Uterus (tissue), 4 donors: ENCODE data around the gene PPRC1. TPM values are rescaled to one million over a fixed set of nuclear protein-coding genes. Genes with fewer than 3 reads are reported as not detected.

Source experiments
- DNase-seq, 2 donors: peaks; one replicate each; pipeline ENCODE4 v3.0.0-alpha.2; 2019 to 2020
- H3K27ac ChIP-seq, 2 donors: fragments of 200-600 bp; sonication (generic); 1 replicate in 1 of 2; 2 replicates in 1 of 2; pipeline ENCODE4 v1.5.1; 2016 to 2018
- H3K27me3 ChIP-seq, 2 donors: fragments of 200-600 bp; sonication (generic); one replicate each; pipeline ENCODE4 v1.5.1; 2018 to 2019; ENCODE audit warnings: control low read depth in 1 of 2
- H3K36me3 ChIP-seq, 2 donors: fragments of 200-600 bp; sonication (generic); one replicate each; pipeline ENCODE4 v1.5.1; 2019; ENCODE audit warnings: control low read depth in 1 of 2
- H3K4me1 ChIP-seq, 2 donors: fragments of 200-600 bp; sonication (generic); one replicate each; pipeline ENCODE4 v1.5.1; 2018 to 2019; ENCODE audit warnings: control low read depth in 1 of 2
- H3K4me3 ChIP-seq, 2 donors: fragments of 200-600 bp; sonication (generic); 1 replicate in 1 of 2; 2 replicates in 1 of 2; pipeline ENCODE4 v1.5.1; 2018 to 2019; ENCODE audit warnings: mild to moderate bottlenecking in 1 of 2
- H3K9me3 ChIP-seq, 2 donors: fragments of 200-600 bp; sonication (generic); one replicate each; pipeline ENCODE4 v1.5.1; 2019; ENCODE audit warnings: control low read depth in 1 of 2
- CTCF ChIP-seq, 4 experiments: fragments of 200-600 bp in 2 of 4; fragments of 450-650 bp in 2 of 4; sonication (generic) in 2 of 4; IDR thresholded peaks; one replicate each; pipeline ENCODE4 v1.5.1; 2016 to 2019; ENCODE audit warnings: antibody characterized with exemption in 4 of 4, mild to moderate bottlenecking in 2 of 4, moderate library complexity in 1 of 4
- POLR2A ChIP-seq, 2 donors: fragments of 450-650 bp; IDR thresholded peaks; one replicate each; pipeline ENCODE4 v1.6.1; 2016; ENCODE audit warnings: antibody characterized with exemption in 2 of 2, mild to moderate bottlenecking in 1 of 2, moderate library complexity in 1 of 2
- intact Hi-C: fragments of 100-400 bp; cut with DNase I; formaldehyde crosslinking; loops from one replicate; pipeline ENCODE4 v1.15.1; 2023; ENCODE audit warnings: low total_unique reads
- total RNA-seq, 4 donors: library from RNA; depleted of rRNA in 3 of 4; stranded (reverse); fragments of >200 nt in 3 of 4; gene quantifications; one replicate each; pipeline versions ENCODE4 v1.1.0 to v1.2.4, GENCODE V29; 2014 to 2023
- donor health status: DM: yes; HTN: yes; CAD: no.

Gene PPRC1
- total RNA-seq, 4 donors from 2014 or later: 1.8 to 58.2 (median 15.5) TPM

GRCh38 chr10:102139281-102140110 lies 6.7 kb downstream of the PPRC1 start:
- Histone ChIP-seq H3K27me3 (no peaks in the 10 kb centered on the region), H3K27ac (no peak overlapping the region), H3K36me3 (no peaks in the 10 kb centered on the region), H3K9me3 (no peaks in the 10 kb centered on the region), H3K4me3 (no peak overlapping the region), H3K4me1 (peaks cover 0 to 8% of the 10 kb centered on the region in 2 donors)
- no peak for DNase-seq
- TF ChIP-seq POLR2A (IDR thresholded peaks at IDR 0.05): no peak
- TF ChIP-seq CTCF (IDR thresholded peaks at IDR 0.05): no peak
- intact Hi-C loops: no loop called here

- peaks cover 0 to 8% of the 10 kb centered on the region in 2 donors for H3K4me1 ChIP-seq
- no peaks in the 10 kb centered on the region for H3K36me3 ChIP-seq
- H3K27me3 ChIP-seq: no peaks in the 10 kb centered on the region
- intact Hi-C loops: no loop called here
- TF ChIP-seq POLR2A (IDR thresholded peaks at IDR 0.05) (no peak), CTCF (IDR thresholded peaks at IDR 0.05) (no peak)
- H3K27ac ChIP-seq: no peak overlapping the region
- no peak for DNase-seq
- H3K9me3 ChIP-seq: no peaks in the 10 kb centered on the region
- no peak overlapping the region for H3K4me3 ChIP-seq
Measured at GRCh38 chr10:102140218-102140617, 7.4 kb downstream of the PPRC1 start.

GRCh38 chr10:102140913-102141540 lies 8.2 kb downstream of the PPRC1 start:
- Histone ChIP-seq H3K9me3 (no peaks in the 10 kb centered on the region), H3K27me3 (no peaks in the 10 kb centered on the region), H3K27ac (no peak overlapping the region), H3K4me3 (no peak overlapping the region), H3K36me3 (no peaks in the 10 kb centered on the region), H3K4me1 (peaks cover 0 to 8% of the 10 kb centered on the region in 2 donors)
- TF ChIP-seq POLR2A (IDR thresholded peaks at IDR 0.05) (no peak), CTCF (IDR thresholded peaks at IDR 0.05) (no peak)
- intact Hi-C loops: no loop called here
- DNase-seq: no peak

GRCh38 chr10:102141583-102142107 lies 8.8 kb downstream of the PPRC1 start:
- Histone ChIP-seq H3K4me3 (no peak overlapping the region), H3K4me1 (peaks cover 0 to 3% of the 10 kb centered on the region in 2 donors), H3K27ac (no peak overlapping the region), H3K27me3 (no peaks in the 10 kb centered on the region), H3K36me3 (no peaks in the 10 kb centered on the region), H3K9me3 (no peaks in the 10 kb centered on the region)
- no peak for DNase-seq
- TF ChIP-seq POLR2A (IDR thresholded peaks at IDR 0.05) (no peak), CTCF (IDR thresholded peaks at IDR 0.05) (no peak)
- intact Hi-C loops: no loop called here

GRCh38 chr10:102146971-102147428 lies 14.2 kb downstream of the PPRC1 start:
- no peak overlapping the region for H3K4me3 ChIP-seq
- H3K4me1 ChIP-seq: no peaks in the 10 kb centered on the region
- H3K9me3 ChIP-seq: no peaks in the 10 kb centered on the region
- no peaks in the 10 kb centered on the region for H3K27me3 ChIP-seq
- intact Hi-C loops: no loop called here
- DNase-seq: no peak
- TF ChIP-seq CTCF (IDR thresholded peaks at IDR 0.05) (no peak), POLR2A (IDR thresholded peaks at IDR 0.05) (no peak)
- no peak overlapping the region for H3K27ac ChIP-seq
- H3K36me3 ChIP-seq: no peaks in the 10 kb centered on the region
